DND-41 (cell line): Measurements from ENCODE around the gene ZFHX3.
A peak's percentile ranks its signal among the peaks of the same experiment; 100 is the strongest.

Experiments used
- ATAC-seq: fragments of 200-7000 bp; cut with Tn5 transposase; 3 replicates; pipeline ENCODE4 v1.9.1; 2021; ENCODE audit warnings: low read depth; ENCODE audit not compliant: insufficient read depth
- DNase-seq: peaks from one replicate; pipeline ENCODE4 v3.0.0-alpha.2; 2020
- H2AFZ ChIP-seq: 2 replicates; pipeline ENCODE4 v1.6.0; 2012; ENCODE audit warnings: low read depth, low read length
- H3K27ac ChIP-seq: 2 replicates; pipeline ENCODE4 v1.5.1; 2012; ENCODE audit warnings: low read length, inconsistent platforms
- H3K27me3 ChIP-seq: fragments of 200-600 bp; sonication (generic); 2 replicates; pipeline ENCODE4 v1.6.0; 2012; ENCODE audit warnings: low read length, mild to moderate bottlenecking, inconsistent platforms; ENCODE audit not compliant: insufficient read depth, poor library complexity
- H3K36me3 ChIP-seq: 2 replicates; pipeline ENCODE4 v1.5.1; 2012; ENCODE audit warnings: low read length, inconsistent platforms; ENCODE audit not compliant: insufficient read depth
- H3K4me1 ChIP-seq: 2 replicates; pipeline ENCODE4 v1.5.1; 2012; ENCODE audit warnings: mild to moderate bottlenecking, low read length; ENCODE audit not compliant: insufficient read depth
- H3K4me2 ChIP-seq: 2 replicates; pipeline ENCODE4 v1.6.0; 2012; ENCODE audit warnings: mild to moderate bottlenecking, moderate library complexity, low read length, inconsistent platforms; ENCODE audit not compliant: insufficient read depth
- H3K4me3 ChIP-seq, 2 experiments: fragments of 200-600 bp in 1 of 2; shearing (Covaris generic) in 1 of 2; 2 replicates each; pipeline ENCODE4 v1.5.1; 2012 to 2016; ENCODE audit warnings: inconsistent platforms in 2 of 2, low read length in 2 of 2, mild to moderate bottlenecking in 2 of 2, low read depth in 1 of 2, moderate library complexity in 1 of 2
- H3K79me2 ChIP-seq: 2 replicates; pipeline ENCODE4 v1.6.0; 2012; ENCODE audit warnings: low read length, inconsistent platforms; ENCODE audit not compliant: insufficient read depth
- H3K9ac ChIP-seq: 2 replicates; pipeline ENCODE4 v1.6.0; 2012; ENCODE audit warnings: low read depth, mild to moderate bottlenecking, inconsistent platforms, low read length, moderate library complexity
- H3K9me3 ChIP-seq: 2 replicates; pipeline ENCODE4 v1.5.1; 2012; ENCODE audit warnings: low read length, moderate library complexity, mild to moderate bottlenecking, inconsistent platforms; ENCODE audit not compliant: insufficient read depth, severe bottlenecking
- H4K20me1 ChIP-seq: 2 replicates; pipeline ENCODE4 v1.6.0; 2012; ENCODE audit warnings: low read length; ENCODE audit not compliant: insufficient read depth
- EZH2 ChIP-seq: IDR thresholded peaks from 3 replicates; pipeline ENCODE4 v1.6.1; 2012; ENCODE audit warnings: borderline replicate concordance, low read depth, mild to moderate bottlenecking, moderate library complexity, low read length, inconsistent platforms; ENCODE audit not compliant: severe bottlenecking
- TF ChIP-seq, protein P1 (sequence below): IDR thresholded peaks from 2 replicates; pipeline ENCODE4 v1.5.1; 2012; ENCODE audit warnings: borderline replicate concordance, low read length, moderate library complexity, mild to moderate bottlenecking; ENCODE audit not compliant: poor library complexity, severe bottlenecking; ENCODE audit errors: extremely low read depth

Gene ZFHX3

DNA sequence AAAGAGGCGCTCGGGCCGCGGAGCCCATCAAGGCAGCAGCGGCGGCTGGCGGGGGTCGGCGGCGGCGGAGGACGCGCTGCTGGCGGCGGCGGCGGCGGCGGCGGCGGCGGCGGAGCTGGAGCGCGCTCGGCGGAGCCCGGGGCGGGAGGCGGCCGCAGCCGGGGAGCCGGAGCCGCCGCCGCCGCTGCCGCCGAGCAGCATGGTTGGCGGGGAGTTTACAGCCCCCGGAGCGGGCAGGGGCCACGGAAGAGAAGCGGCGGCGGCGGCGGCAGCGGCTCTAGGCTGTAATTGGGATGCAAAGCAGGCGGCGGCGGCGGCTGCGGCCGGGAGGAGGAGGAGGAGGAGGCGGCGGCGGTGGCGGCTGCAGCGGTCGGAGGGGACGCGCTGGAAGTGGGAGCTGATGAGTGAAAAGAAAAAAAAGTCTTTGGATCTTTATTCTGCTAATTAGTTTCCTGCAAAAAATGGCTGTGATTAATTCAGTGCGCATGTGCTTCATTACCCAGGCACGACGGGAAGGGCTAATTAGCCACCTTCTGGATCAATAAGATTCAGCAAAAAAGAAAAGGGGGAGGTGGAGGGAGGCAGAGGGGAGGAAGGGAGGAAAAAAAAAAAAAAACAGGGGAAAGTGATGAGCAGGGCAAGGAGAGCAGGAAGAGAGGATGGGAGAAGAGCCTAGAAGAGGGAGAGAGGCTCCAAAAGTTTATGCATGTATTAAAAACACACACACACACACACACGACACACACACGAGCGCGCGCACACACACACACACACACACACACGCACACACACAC is 10.9 kb upstream of the ZFHX3 start:
- H2AFZ ChIP-seq = peak overlapping the region; percentile 54
- peak; percentile 54 for ATAC-seq
- H3K27me3 ChIP-seq = peaks cover 70% of the 10 kb centered on the region
- no peaks in the 10 kb centered on the region for H3K36me3 ChIP-seq
- no peaks in the 10 kb centered on the region for H3K9me3 ChIP-seq
- H3K4me1 ChIP-seq = peaks cover 47% of the 10 kb centered on the region
- H3K27ac ChIP-seq = no peak overlapping the region; the same call in 1 of the 2 replicates
- peak overlapping the region; percentile 68 for H3K9ac ChIP-seq
- H3K79me2 ChIP-seq = peaks cover under 1% of the 10 kb centered on the region; the same call in 1 of the 2 replicates
- H4K20me1 ChIP-seq = peaks cover 23% of the 10 kb centered on the region
- H3K4me3 ChIP-seq = peak overlapping the region; percentile 41 to 56; a peak in 3 of 4 replicates
- peak; percentile 60 for DNase-seq
- peak overlapping the region; percentile 84 for H3K4me2 ChIP-seq
- no peak for TF ChIP-seq EZH2

DNA sequence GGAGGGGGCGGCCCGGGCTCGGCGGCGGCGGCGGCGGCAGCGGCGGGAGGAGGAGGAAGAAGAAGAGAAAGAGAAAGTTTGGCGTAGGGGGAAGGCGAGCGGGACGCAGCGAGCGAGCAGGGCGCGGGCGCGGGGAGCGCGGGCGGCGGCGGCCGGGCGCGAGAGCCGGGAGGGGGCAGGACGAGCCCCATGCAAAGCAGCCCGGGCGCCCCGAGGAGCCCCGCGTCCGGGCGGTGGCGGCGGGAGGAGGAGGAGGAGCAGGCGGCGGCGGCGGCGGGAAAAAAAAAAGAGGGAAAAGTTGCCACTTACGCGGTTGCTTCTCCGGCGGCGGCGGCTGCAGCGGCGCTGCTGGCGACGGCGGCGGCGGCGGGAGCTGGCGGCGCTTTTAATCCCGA is 10.3 kb upstream of the ZFHX3 start:
- Histone ChIP-seq H3K4me3 (peak overlapping the region; percentile 41 to 56; a peak in 3 of 4 replicates), H4K20me1 (peaks cover 29% of the 10 kb centered on the region), H3K9me3 (no peaks in the 10 kb centered on the region), H3K36me3 (no peaks in the 10 kb centered on the region), H3K4me2 (peak overlapping the region; percentile 84), H3K9ac (peak overlapping the region; percentile 68), H3K4me1 (peaks cover 46% of the 10 kb centered on the region), H2AFZ (peak overlapping the region; percentile 52), H3K79me2 (peaks cover 6% of the 10 kb centered on the region), H3K27me3 (peaks cover 65% of the 10 kb centered on the region), H3K27ac (no peak overlapping the region)
- DNase-seq (peak; percentile 64), ATAC-seq (peak; percentile 67)
- TF ChIP-seq, protein P1, sequence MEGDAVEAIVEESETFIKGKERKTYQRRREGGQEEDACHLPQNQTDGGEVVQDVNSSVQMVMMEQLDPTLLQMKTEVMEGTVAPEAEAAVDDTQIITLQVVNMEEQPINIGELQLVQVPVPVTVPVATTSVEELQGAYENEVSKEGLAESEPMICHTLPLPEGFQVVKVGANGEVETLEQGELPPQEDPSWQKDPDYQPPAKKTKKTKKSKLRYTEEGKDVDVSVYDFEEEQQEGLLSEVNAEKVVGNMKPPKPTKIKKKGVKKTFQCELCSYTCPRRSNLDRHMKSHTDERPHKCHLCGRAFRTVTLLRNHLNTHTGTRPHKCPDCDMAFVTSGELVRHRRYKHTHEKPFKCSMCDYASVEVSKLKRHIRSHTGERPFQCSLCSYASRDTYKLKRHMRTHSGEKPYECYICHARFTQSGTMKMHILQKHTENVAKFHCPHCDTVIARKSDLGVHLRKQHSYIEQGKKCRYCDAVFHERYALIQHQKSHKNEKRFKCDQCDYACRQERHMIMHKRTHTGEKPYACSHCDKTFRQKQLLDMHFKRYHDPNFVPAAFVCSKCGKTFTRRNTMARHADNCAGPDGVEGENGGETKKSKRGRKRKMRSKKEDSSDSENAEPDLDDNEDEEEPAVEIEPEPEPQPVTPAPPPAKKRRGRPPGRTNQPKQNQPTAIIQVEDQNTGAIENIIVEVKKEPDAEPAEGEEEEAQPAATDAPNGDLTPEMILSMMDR = no peak
- no peak for TF ChIP-seq EZH2

DNA sequence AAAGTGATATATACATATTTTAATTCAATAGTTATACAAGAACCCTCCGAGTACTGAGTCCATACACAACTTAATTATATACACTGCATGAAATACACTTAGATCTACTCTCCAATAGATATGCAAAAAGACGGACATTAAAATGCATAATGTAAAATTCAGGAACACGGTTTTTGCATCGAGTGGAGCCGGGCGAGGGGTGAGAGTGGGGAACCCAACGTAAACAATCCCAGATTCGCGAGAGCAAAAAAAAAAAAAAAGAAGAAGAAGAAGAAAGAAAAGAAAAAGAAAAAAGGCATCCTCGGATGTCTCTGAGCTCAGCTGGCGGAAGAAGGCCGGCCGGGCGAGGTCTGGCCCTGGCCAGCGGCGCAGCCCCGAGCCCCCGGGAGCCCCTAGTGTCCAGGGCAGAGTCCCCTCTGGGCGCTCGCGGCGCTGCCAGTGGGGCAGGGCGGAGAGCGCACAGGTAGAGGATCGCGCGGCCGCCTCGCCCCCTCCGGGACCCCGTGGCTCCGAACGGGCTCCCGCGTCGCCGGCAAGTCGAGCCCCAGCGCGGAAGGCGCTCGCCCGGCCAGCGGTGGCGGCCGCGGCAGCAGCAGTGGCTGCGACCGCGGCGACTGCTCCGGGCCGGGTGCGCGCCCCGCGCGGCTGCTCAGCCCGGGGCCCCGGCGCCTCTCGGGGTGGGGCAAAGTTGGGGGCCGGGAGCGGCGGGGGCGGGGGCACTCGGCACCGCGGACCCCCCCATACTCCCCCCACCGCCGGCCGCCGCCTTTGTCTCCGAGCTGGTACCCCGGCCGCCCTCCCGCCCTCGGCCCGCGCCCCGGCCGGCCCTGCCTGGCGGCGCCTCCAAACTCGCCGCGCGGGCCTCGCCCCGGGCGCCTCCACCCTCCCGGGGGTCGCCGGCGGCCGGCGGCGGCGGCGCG is 9.6 kb upstream of the ZFHX3 start:
- Histone ChIP-seq H4K20me1 (peaks cover 35% of the 10 kb centered on the region), H3K4me3 (peak overlapping the region; percentile 51 to 56; a peak in 3 of 4 replicates), H2AFZ (peak overlapping the region; percentile 58; the same call in 1 of the 2 replicates), H3K4me2 (peak overlapping the region; percentile 84), H3K9ac (peak overlapping the region; percentile 68), H3K4me1 (peaks cover 46% of the 10 kb centered on the region), H3K79me2 (peaks cover 9% of the 10 kb centered on the region), H3K9me3 (no peaks in the 10 kb centered on the region), H3K27ac (no peak overlapping the region), H3K27me3 (peaks cover 60% of the 10 kb centered on the region), H3K36me3 (no peaks in the 10 kb centered on the region)
- ATAC-seq (peak; percentile 44), DNase-seq (peak; percentile 19)
- TF ChIP-seq, protein P1 = peak; percentile 25
- peak; percentile 69 for TF ChIP-seq EZH2
